HG03108 (cell line): ENCODE results near the gene CDIPT.
"Not testable (repeated sequence)": the region's sequence is repeated elsewhere in the genome, so short reads cannot be mapped to it uniquely, and the experiment has no call there.

Experiments
- ATAC-seq: cut with Tn5 transposase; IDR thresholded peaks from one replicate; pipeline ENCODE4 v1.9.1; 2021; ENCODE audit warnings: moderate library complexity; ENCODE audit not compliant: unreplicated experiment

Gene CDIPT, protein sequence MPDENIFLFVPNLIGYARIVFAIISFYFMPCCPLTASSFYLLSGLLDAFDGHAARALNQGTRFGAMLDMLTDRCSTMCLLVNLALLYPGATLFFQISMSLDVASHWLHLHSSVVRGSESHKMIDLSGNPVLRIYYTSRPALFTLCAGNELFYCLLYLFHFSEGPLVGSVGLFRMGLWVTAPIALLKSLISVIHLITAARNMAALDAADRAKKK

DNA sequence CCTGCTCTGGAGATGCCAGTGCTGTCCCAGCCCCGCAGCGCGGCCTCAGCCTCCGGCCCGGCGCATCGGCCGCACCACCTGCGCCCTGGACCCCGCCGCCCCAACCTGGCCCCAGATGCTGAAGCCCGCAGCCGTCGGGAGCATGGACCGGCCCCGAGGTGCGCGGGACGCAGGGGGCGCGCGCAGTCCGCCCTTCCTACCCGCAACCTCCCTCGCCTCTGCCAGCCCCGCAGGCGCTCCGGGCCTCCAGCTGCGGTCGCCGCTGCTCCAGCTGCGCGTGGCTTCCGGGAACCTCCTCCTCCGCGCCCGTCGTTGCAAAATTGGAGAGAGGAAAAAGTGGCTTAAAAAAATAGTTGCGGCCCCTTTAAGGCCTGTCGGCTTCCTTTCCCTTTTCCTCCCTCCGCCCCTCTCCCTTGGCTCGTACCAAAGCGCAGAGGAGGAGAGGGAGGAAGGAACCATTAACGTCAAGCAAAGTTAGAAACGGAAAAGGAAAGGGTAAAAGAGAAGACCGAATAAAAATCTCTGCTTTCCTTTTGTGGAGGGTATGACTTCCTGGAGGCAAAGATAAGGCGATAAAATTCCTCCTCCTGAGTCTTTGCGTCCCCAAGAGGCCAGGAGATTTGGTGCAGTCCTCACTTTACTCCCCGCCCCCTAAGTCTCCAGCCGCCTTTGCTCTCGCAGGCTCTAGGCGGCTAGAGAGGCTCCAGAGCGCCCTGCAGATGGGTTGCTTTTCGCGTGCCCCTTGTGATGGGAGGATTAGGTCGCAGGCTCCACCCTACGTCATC is at the start of gene CDIPT:
Gene CDIPT (minus strand): TSS at position 343 of the 785 bp plus-strand sequence. CDS start 369 bp downstream, outside the sequence.
- peak; percentile 91 for ATAC-seq

DNA sequence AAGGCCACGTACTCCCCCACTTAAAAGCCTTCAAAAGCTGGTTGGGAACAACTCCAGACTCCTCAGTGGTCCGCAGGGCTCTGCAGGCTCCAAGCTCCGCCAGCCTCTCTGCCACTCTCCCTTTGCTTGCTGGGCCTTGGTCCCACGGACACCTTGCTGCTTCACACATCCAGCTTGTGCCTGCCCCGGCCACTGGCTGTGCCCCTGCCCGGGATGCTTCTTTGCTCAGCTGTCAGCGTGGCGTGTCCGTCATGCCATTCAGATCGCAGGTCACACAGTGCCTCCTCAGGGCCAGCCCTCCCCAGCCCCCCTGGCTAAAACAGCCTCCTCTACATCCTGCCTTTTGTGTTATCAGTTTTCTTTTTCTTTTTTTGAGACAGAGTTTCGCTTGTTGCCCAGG is 49.1 kb upstream of the CDIPT start:
- ATAC-seq, result no peak

DNA sequence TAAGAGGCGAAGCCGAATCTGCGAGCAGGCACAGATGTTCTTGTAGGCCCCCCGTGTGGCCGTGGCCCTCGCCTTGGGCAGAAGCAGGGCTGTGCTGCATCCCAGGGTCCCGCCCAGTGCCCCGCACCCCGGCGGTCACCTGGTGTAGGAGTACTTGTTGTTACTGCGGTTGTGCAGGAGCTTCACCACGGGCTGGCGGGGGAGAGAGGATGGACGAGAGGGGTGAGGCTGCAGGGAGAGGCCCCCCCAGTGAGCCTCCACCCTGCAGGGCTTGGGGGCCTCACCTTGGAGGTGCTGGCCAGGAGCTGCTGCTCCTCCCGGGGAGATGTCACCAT is 48.6 kb upstream of the CDIPT start:
- no peak for ATAC-seq

DNA sequence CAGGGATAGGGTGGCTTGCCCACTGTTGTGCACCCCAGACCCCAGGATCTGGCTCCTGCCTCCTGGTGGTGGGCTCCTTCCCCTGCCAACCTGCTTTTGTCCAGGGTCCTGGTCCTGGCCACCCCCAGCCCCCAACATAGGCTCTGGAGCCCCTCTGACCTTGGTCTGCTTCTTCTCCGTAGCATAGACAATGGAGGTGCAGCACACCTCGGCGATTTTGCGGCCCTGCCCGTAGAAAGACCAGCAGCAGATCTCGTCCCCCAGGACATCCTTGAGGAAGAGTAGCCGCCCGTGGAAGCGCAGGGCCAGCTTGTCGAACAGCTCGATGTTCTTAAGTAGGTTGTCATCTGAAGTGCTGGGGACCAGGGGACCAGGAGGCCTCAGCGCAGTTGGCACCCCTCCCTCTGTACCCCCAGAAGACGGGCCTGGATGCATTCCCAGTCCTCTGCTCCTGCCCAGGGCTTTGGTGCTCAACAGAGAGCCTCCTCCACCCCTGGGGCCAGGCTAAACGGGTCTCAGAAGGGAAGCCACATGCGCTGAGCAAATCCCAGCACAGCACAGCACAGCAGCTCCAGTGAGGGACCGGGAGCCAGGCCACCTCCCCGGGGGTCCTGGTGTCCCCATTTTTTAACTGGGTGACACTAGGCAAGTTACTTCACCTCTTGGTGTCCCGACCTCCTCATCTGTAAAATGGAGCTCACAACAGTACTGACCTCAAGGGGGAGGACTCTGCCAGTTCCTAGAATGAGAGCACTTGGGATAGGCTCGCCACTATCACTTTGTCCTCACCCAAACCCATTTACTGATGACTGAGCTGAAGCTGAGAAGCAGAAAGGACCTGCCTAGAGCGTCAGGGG is 48.0 kb upstream of the CDIPT start:
- ATAC-seq, result no peak

DNA sequence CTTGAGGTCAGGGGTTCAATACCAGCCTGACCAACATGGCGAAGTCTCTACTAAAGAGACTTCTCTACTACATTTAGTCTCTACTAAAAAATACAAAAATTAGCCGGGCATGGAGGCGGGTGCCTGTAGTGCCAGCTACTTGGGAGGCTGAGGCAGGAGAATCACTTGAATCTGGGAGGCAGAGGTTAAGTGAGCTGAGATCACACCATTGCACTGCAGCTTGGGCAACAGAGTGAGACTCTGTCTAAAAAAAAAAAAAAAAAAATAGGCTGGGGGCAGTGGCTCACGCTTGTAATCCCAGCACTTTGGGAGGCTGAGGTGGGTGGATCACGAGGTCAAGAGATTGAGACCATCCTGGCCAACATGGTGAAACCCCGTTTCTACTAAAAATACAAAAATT is 46.8 kb upstream of the CDIPT start:
- not testable (repeated sequence) for ATAC-seq

DNA sequence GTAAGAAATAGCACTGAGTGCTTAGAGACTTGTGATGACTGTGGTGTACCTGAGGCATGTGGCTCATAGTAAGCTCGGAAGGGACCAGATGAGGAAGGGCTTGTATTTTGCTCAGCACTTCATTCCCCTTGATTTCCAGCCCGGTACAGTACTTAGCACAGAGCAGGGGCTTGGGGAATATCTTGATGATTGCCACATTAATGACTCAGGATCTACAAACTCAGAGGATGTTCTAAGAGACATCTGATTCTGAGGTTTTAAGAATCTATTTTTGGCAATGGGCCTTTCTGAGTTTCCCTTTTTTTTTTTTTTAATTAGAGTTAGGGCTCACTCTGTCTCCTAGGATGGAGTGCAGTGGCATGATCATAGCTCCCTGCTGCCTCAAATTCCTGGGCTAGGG is 46.4 kb upstream of the CDIPT start:
- no peak for ATAC-seq

DNA sequence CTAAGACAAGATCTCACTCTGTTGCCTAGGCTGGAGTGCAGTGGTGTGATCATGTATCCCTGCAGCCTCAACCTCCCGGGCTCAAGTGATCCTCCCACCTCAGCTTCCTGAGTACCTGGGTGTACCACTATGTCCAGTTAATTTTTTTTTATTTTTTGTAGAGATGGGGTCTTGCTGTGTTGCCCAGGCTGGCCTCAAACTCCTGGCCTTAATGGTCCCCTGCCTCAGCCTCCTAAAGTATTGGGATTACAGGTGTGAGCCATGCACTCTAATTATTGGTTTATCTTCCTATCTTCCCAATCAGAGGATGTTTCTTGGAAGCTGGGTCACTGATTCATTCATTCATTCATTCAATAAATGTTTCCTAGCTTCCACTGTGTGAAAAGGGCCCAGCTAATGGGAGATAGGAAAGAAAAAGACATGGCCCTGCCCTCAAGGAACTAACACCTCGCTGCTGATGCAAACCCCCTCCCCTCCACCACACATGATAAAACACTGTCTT is 45.7 kb upstream of the CDIPT start:
- no peak for ATAC-seq

DNA sequence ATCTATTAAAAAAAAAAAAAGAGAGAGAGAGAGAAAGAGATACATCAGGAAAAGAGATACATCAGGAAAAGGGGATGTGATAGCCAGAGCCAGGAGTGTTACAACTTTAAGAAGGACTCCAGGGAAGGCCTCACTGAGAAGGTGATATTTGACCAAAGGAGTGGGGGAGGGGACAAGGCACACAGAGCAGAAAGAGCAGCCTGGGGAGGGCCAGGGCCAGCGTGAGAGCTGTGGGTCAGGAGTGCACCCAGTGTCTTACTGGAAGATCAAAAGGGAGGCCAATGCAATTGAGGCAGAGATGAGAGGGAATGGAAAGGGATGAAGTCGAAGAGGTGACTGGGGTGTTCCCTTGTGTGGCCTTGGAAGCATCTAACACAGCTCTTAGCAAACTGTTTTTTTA is 44.9 kb upstream of the CDIPT start:
- no peak for ATAC-seq

DNA sequence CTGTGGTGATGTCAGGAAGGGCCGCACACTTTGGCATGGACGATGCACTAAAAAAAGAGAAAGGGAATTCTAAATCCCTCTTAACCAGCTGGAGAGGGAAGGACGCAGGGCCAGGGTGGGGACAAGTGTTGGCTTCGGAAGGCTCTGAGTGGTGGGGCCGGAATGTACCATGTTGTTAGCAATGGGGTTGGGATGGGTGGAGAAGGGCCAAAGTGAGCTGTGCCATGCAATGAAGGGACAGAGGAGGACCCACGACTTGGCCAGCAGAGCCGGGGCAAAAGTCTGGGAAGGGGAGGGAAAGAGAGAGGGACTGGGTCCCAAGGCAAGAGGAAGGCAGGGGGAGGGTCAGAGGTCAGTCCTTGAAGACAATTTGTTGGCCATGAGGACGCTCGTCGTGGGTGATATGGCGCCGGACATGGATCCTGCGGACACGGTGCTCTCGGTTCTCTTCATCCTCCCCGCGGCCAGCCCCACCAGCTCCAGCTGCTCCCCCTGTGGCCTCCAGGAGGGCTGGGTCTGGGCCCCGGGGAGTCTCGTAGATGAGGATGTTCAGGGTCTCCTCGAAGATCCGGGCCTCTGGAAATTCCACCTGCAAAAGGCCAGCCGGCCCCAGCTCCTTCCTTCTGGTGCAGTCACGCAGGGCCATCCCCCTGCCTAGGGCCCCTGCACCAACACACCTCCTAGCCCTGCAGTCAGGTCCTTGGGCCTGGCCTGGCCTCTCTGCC is 43.7 kb upstream of the CDIPT start:
- no peak for ATAC-seq

DNA sequence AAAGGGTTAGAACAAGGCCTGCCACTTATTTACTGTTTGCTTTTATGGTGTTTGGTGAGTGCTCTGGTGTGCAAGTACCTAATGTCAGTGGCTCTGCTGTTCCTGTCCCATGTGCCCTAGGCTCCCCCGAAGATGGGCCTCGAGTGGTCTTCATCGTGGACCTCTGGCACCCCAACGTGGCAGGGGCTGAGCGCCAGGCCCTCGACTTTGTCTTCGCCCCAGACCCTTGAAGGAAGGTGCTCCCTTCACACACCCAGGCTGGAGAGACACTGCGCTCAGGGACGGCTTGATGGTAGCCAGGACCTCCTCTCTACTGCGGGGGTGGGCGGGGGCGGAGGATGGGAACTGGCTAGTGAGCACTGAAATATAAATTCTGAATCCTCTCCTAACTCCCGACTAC is 42.6 kb upstream of the CDIPT start:
- no peak for ATAC-seq

DNA sequence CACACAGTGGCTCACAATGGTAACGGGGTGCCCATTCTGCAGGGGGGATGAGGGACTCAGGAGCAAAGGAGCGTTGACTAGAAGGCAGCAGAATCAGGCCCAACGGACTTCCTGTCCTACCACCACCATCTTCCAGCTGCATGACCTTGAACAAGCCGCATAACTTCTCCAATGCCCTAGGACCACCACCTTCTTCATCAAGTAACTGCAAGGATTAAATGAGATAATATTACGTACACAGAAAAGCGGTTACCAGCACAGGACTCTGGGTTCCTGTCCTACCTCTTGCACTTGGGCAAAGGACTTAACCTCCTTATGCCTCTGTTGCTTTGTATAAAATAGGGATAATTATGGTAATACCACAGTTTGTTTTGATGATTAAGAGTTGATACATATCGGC is 41.9 kb upstream of the CDIPT start:
- no peak for ATAC-seq

DNA sequence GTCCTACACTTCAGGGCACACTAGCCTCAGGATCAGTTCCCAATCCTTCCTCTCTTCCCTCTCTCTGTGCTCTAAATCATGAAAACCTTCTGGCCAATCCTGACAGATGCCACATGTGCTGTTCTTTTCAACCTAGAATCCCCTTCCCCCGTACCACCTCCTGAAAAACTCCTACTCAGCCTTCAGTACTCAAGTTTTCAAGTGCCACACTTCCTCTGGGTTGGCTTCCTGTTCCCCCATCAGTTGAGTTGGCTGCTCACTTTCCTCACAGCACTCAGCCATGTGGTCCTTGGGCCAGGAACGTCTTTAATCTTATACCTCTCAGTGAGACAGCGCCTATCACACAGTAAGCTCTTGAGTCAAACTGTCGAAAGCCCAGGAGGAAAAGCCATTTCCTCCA is 40.6 kb upstream of the CDIPT start:
- no peak for ATAC-seq

DNA sequence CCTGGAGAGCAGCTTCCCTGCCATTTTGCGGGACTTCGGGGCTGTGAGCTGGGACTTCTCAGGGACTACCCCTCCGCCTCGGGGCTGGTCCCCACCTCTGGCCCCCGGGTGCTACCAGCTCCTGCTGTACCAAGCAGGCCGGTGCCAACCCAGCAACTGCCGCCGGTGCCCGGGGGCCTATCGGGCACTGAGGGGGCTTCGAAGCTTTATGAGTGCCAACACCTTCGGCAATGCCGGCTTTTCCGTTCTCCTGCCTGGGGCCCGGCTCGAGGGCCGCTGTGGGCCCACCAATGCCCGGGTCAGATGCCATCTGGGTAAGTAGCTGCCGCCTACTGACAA is 38.5 kb upstream of the CDIPT start:
- ATAC-seq, result no peak

DNA sequence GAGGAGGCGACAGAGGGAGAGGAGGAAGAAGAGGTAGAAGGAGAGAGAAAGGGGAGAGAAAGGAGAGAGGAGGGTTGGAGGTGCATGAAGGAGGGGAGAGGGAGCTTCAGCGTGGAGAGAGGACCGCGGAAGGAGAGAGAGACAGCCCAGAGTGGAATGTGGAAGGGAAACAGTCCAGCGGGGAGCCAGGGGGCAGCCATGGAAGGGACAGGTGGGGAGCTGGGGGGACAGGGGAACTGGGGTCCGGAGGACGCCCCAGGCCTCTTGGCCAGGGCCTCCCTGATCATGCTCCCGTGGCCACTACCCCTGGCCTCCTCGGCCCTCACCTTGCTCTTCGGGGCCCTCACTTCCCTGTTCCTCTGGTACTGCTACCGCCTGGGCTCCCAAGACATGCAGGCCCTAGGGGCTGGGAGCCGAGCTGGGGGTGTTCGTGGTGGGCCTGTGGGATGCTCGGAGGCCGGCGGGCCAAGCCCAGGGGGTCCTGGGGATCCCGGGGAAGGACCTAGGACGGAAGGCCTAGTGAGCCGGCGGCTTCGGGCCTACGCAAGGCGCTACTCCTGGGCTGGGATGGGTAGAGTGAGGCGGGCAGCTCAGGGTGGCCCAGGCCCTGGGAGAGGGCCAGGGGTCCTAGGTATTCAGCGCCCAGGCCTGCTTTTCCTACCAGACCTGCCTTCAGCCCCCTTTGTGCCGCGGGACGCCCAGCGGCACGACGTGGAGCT is 38.0 kb upstream of the CDIPT start:
- ATAC-seq, result no peak

DNA sequence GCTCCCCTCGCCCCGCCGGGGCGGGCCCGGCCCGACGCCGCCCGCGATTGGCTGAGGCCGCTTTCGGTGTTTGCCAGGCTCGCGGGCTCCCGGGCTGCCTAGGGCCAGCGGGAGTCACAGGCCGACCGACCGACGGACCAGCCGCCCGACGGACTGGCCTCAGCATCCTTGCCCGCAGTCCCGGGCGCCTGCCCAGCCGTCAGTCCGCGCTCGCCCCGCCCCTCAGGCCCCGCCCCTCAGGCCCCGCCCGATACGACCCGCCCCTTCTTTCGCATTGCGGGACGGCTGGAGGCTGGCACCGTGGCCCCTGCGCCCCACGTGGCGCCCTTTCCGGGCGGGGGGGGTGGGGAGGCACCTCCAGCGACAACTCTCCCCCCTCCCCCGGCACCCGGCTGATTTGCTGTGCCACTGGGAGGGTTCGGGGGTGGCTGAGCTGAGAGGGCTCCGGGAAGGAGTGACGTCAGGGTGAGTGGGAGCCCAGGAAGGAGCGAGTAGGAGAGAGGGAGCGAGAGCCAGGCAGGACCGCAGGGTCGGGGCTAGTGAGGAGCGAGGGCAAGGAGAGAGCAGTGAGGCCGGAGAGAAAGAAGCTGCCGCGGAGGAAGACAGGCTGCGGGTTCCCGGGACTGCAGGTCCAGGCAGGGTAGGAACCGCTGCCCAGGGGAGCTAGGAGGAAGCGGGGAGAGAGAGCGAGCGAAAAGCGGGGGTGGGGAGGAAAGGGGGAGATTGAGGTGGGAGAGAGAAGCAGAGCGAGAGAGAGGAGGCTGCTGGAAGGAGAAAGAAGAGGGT is 37.3 kb upstream of the CDIPT start, which contains the start of gene ASPHD1:
Gene ASPHD1 (plus strand): TSS at position 387 of the 786 bp plus-strand sequence. CDS start 484 bp downstream, outside the sequence.
- no peak for ATAC-seq

DNA sequence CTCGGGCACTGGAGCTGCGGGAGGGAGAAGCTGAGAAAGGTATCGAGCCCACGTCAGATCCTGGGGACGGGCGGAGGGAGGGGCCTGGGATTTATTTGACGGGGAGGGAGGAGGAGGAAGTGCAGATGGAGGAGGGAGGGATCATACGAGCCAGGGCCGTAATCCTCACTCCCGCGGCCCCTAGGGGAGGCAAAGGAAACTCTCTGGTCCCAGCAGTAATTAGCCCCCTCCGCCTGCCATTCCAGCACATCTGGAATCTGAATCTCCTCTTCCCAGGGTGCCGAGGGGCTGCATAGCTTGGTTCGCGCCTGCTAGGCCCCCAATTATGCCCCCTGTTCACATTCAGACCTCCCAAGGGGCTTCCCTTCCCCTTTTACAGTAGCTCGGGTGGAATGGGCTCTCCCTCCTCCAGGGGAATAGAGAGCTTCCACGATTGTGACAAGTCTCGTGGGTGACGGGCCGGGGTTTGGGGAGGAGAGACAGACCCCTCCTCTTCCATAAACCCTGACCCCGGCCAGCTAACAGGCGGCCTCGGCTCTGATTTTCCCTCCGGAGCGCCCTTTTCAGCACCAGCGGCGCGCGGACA is 36.6 kb upstream of the CDIPT start, which contains the start of gene SEZ6L2:
Gene SEZ6L2 (minus strand): TSS at position 35 of the 586 bp plus-strand sequence. CDS start 531 bp downstream, outside the sequence.
- ATAC-seq, result no peak

DNA sequence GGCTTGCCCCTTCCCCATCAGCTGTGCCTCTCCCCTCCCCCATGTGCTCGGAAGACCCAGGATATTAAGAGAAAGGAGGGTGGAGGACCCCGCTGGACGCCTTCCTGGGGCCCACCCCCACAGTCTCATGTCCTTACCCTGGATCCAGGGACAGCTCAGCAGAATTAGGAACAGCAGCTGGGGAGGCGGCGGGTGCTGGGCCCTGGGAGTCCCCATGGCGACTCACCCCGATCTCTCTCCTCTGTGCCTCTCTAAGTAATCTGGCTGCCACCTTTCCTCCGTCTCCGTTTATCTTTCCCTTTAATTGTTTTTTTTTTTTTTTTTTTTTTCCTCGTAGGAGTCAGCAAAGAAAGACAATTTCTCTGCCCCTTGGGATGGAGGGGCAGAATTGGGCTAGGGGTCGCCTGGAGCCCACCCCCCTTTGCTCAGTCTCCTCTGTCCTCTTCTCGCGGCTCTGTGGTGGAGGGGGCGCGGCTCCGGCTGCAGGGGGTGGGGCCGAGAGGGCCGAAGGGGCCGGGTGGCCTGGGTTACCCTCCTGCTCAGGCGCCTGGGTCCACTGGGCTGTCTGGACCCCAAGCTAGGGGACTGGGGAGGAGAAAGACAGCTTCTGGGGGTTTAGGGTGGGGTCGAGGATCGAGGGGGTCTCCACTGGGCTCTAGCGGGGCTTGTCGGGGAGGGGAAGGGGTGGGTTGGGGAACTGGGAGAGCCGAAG is 35.9 kb upstream of the CDIPT start:
- ATAC-seq, result no peak

DNA sequence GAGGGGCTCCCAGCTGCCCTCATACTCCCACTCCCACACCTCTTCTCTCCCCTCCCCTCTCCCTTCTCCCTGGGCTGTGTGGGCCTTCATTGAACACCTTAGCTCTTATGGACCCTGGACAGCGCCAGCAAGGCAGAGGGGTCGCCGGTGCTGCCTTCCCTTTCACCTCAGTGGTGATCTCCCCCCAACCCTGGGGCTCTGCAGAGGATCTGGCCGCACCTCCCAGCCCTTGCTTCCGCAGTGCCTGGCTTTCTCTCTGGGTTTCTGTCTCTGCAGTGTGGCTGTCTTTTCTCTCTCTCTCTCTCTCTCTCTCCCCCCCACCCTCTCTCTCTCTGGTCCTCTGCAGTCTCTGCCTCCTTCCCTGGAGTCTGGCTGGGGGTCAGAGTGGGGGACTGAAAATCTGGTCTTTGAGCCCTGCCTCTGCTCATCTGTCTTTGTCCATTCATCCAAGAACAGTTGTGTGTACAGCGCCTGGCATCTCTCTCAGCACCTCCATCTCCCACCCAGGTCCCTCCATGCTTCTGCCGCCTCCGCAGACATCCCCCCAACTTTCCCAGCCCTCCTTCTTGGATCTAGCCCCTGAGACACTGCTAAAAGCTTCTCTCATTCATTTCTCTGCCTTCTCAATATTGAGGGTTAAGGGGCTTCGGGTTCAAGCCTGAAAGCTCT is 35.2 kb upstream of the CDIPT start:
- no peak for ATAC-seq
